ENCODE data around the gene B4GALT2.

DNA sequence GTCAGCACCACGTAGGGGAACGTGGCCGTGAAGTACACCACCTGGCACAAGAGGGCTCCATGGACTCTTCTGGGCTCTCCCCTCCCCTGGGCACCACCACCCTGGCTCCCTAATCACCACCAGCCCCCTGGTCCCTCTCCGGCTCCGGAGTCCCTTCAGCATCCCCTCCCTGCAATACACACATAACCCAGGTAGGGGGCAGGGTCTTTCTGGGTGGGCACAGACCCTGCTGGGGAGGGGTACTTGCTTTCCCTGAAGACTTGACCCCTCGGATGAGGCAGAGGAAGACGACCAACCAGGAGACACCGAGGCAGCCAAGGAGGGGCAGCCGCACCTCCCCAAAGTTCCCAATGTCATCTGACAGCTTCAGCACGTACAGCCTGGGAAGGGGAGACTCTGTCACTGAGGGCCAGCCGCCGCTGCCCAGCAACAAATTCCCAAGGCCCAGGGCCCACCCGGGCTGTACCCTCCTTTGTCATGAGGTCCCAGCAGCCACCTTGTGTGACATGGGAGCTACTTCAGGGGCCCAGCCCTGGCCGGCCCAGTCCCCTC is 23.7 kb downstream of the B4GALT2 start:
- TF ChIP-seq, protein P1, sequence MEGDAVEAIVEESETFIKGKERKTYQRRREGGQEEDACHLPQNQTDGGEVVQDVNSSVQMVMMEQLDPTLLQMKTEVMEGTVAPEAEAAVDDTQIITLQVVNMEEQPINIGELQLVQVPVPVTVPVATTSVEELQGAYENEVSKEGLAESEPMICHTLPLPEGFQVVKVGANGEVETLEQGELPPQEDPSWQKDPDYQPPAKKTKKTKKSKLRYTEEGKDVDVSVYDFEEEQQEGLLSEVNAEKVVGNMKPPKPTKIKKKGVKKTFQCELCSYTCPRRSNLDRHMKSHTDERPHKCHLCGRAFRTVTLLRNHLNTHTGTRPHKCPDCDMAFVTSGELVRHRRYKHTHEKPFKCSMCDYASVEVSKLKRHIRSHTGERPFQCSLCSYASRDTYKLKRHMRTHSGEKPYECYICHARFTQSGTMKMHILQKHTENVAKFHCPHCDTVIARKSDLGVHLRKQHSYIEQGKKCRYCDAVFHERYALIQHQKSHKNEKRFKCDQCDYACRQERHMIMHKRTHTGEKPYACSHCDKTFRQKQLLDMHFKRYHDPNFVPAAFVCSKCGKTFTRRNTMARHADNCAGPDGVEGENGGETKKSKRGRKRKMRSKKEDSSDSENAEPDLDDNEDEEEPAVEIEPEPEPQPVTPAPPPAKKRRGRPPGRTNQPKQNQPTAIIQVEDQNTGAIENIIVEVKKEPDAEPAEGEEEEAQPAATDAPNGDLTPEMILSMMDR (conservative IDR thresholded peaks at IDR 0.05; ENCODE audit: low read depth, low read length): peak; percentile 43
- TF ChIP-seq EZH2 (IDR thresholded peaks at IDR 0.05; ENCODE audit: borderline replicate concordance, low read depth, low read length, poor library complexity, severe bottlenecking): no peak
